Caco-2 (cell line): ENCODE results near the gene CCDC61. TPM values are rescaled to one million over a fixed set of nuclear protein-coding genes. Genes with fewer than 3 reads are reported as not detected.

Experiments
- BruUV-seq: library from RNA; stranded (reverse); fragments of 400-500 nt; replicated peaks from 2 replicates; lab custom pipeline; 2021; lab: Mats Ljungman, UMichigan
- CTCF ChIA-PET: fragments of 300-600 bp; sonication (Branson Sonifier 250); formaldehyde crosslinking; loops from one replicate; lab custom pipeline; 2022; ENCODE audit warnings: antibody characterized with exemption; lab: Charles Lee
- POLR2A ChIA-PET: fragments of 300-600 bp; sonication (Branson Sonifier 250); formaldehyde crosslinking; loops from one replicate; lab custom pipeline; 2022; ENCODE audit warnings: antibody characterized with exemption; lab: Charles Lee
- DNase-seq, 2 experiments: peaks; one replicate each; pipeline versions ENCODE4 v3.0.0 to v3.0.0-alpha.2; 2020 to 2022
- H3K27me3 ChIP-seq: replicated peaks from 2 replicates; pipeline ENCODE4 v1.6.0; 2011; ENCODE audit warnings: low read length; ENCODE audit not compliant: control insufficient read depth, insufficient read depth
- H3K36me3 ChIP-seq: 2 replicates; pipeline ENCODE4 v1.5.1; 2011; ENCODE audit warnings: low read length; ENCODE audit not compliant: control insufficient read depth, insufficient read depth
- H3K4me1 ChIP-seq: fragments of 250-450 bp; sonication (Bioruptor Pico); 2 replicates; pipeline ENCODE4 v1.5.1; 2020; ENCODE audit warnings: mild to moderate bottlenecking
- H3K4me3 ChIP-seq: 2 replicates; pipeline ENCODE4 v1.5.1; 2011; ENCODE audit warnings: low read depth, mild to moderate bottlenecking, control low read depth, low read length
- H3K9me3 ChIP-seq: fragments of 250-450 bp; sonication (Bioruptor Pico); 2 replicates; pipeline ENCODE4 v1.5.1; 2020; ENCODE audit warnings: mild to moderate bottlenecking, moderate library complexity
- H3K27ac Mint-ChIP-seq: one replicate; pipeline ENCODE4 v1.8.0; 2022; ENCODE audit warnings: mixed read lengths; ENCODE audit not compliant: unreplicated experiment
- H3K27me3 Mint-ChIP-seq: one replicate; pipeline ENCODE4 v1.8.0; 2022; ENCODE audit warnings: mixed read lengths; ENCODE audit not compliant: insufficient read depth, unreplicated experiment
- H3K36me3 Mint-ChIP-seq: one replicate; pipeline ENCODE4 v1.8.0; 2022; ENCODE audit warnings: mild to moderate bottlenecking, mixed read lengths; ENCODE audit not compliant: insufficient read depth, unreplicated experiment
- H3K4me1 Mint-ChIP-seq: one replicate; pipeline ENCODE4 v1.8.0; 2022; ENCODE audit warnings: low read depth, mixed read lengths; ENCODE audit not compliant: unreplicated experiment
- H3K4me3 Mint-ChIP-seq: one replicate; pipeline ENCODE4 v1.8.0; 2022; ENCODE audit warnings: mild to moderate bottlenecking, moderate library complexity, mixed read lengths; ENCODE audit not compliant: unreplicated experiment
- H3K9me3 Mint-ChIP-seq: one replicate; pipeline ENCODE4 v1.8.0; 2022; ENCODE audit warnings: mixed read lengths; ENCODE audit not compliant: unreplicated experiment
- intact Hi-C: fragments of 100-400 bp; cut with micrococcal nuclease; formaldehyde crosslinking; loops from one replicate; pipeline ENCODE4 v1.10.0; 2022; ENCODE audit not compliant: unreplicated experiment
- total RNA-seq: library from RNA; stranded (reverse); gene quantifications from 2 replicates; pipeline ENCODE4 v1.2.3, GENCODE V29; 2022
- TF ChIP-seq, protein P1 (sequence below), 2 experiments: fragments of 200-600 bp in 1 of 2; IDR thresholded peaks; 1 replicate in 1 of 2; 2 replicates in 1 of 2; pipeline versions ENCODE4 v1.5.1 to v1.8.0; 2011 to 2022; ENCODE audit warnings: antibody characterized with exemption in 1 of 2, control low read depth in 1 of 2, inconsistent platforms in 1 of 2, low read depth in 1 of 2, low read length in 1 of 2, mild to moderate bottlenecking in 1 of 2, moderate library complexity in 1 of 2; ENCODE audit not compliant: insufficient read depth in 1 of 2, severe bottlenecking in 1 of 2, unreplicated experiment in 1 of 2

The CCDC61 gene
- total RNA-seq, 1 experiment from 2014 or later, result 21.1 TPM

- H3K4me3 Mint-ChIP-seq, result no peak overlapping the region
- TF ChIP-seq, protein P1, sequence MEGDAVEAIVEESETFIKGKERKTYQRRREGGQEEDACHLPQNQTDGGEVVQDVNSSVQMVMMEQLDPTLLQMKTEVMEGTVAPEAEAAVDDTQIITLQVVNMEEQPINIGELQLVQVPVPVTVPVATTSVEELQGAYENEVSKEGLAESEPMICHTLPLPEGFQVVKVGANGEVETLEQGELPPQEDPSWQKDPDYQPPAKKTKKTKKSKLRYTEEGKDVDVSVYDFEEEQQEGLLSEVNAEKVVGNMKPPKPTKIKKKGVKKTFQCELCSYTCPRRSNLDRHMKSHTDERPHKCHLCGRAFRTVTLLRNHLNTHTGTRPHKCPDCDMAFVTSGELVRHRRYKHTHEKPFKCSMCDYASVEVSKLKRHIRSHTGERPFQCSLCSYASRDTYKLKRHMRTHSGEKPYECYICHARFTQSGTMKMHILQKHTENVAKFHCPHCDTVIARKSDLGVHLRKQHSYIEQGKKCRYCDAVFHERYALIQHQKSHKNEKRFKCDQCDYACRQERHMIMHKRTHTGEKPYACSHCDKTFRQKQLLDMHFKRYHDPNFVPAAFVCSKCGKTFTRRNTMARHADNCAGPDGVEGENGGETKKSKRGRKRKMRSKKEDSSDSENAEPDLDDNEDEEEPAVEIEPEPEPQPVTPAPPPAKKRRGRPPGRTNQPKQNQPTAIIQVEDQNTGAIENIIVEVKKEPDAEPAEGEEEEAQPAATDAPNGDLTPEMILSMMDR (IDR thresholded peaks at IDR 0.05; ENCODE audit: insufficient read depth in 1 of 2, low read depth in 1 of 2, low read length in 1 of 2, severe bottlenecking in 1 of 2, unreplicated experiment in 1 of 2), result no peak
- H3K9me3 Mint-ChIP-seq, result peaks cover 28% of the 10 kb centered on the region
- BruUV-seq, result no TSS peak
- peaks cover 6% of the 10 kb centered on the region; the same call in 1 of the 2 replicates for H3K9me3 ChIP-seq
- ChIA-PET CTCF (no interaction called here), POLR2A (no interaction called here)
- H3K36me3 Mint-ChIP-seq, result peaks cover 4% of the 10 kb centered on the region
- H3K4me3 ChIP-seq, result no peak overlapping the region
- H3K27me3 ChIP-seq, result no peaks in the 10 kb centered on the region
- H3K27ac Mint-ChIP-seq, result no peak overlapping the region
- no peaks in the 10 kb centered on the region for H3K27me3 Mint-ChIP-seq
- peaks cover 36% of the 10 kb centered on the region for H3K4me1 ChIP-seq
- intact Hi-C loops, result no loop called here
- H3K36me3 ChIP-seq, result no peaks in the 10 kb centered on the region; the same call in 1 of the 2 replicates
- H3K4me1 Mint-ChIP-seq, result peaks cover 37% of the 10 kb centered on the region
- DNase-seq, result no peak
Observed at GRCh38 chr19:46043519-46043918, 48.3 kb downstream of the CCDC61 start.

DNA sequence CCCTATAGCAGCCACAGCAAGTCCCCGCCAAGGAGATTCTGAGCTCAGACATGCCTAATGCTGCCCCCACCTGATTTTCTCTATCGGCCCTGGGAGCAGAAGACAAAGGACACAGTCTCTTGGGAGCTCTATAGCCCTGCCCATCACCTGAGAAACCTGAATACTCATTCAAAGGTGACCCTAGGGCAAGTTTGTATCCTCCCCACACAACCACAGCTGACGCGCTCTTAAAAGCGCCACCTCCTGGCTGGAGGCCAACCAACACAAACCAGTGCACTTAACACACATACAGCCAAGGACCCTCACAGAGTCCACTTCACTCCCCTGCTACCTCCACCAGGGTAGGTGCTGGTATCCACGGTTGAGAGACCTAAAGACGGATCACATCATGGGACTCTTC is 54.3 kb downstream of the CCDC61 start:
- TF ChIP-seq, protein P1 (IDR thresholded peaks at IDR 0.05; ENCODE audit: insufficient read depth in 1 of 2, low read depth in 1 of 2, low read length in 1 of 2, severe bottlenecking in 1 of 2, unreplicated experiment in 1 of 2), result peak; percentile 27 to 31
- Mint-ChIP-seq H3K27ac (no peak overlapping the region), H3K36me3 (no peaks in the 10 kb centered on the region), H3K4me1 (no peaks in the 10 kb centered on the region), H3K9me3 (peaks cover 28% of the 10 kb centered on the region), H3K27me3 (no peaks in the 10 kb centered on the region), H3K4me3 (no peak overlapping the region)
- ChIA-PET POLR2A (no interaction called here), CTCF (interaction anchor here (1.0 to 1.2 kb wide), 2 partner anchors 21 to 28 kb away, joined by 3 to 5 read pairs; no protein-coding TSS in a partner anchor)
- Histone ChIP-seq H3K4me1 (no peaks in the 10 kb centered on the region), H3K36me3 (no peaks in the 10 kb centered on the region), H3K4me3 (no peak overlapping the region), H3K9me3 (no peaks in the 10 kb centered on the region), H3K27me3 (no peaks in the 10 kb centered on the region)
- intact Hi-C loops, result no loop called here
- BruUV-seq, result no TSS peak
- peak in 1 of 2 experiments; percentile 38 for DNase-seq

DNA sequence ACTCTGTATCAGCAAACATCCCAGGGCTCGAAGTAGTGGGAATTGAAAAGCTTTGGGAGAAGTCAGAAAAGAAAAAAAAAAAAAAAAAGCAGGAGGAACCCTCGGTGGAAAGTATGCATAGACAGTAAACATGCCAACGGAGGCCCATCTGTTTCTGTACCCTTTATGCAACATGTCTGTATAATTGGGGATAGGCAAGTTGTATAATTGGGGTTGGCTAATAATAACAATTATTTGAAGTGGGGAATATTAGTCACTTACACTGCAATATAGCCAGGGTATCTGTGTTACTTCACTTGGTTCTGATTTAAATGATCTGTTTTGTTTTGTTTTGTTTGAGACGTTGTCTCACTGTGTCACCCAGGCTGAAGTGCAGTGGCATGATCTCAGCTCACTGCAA is 57.6 kb downstream of the CCDC61 start:
- Histone ChIP-seq H3K27me3 (no peaks in the 10 kb centered on the region), H3K4me1 (no peaks in the 10 kb centered on the region), H3K9me3 (no peaks in the 10 kb centered on the region), H3K36me3 (no peaks in the 10 kb centered on the region), H3K4me3 (no peak overlapping the region)
- BruUV-seq, result no TSS peak
- CTCF ChIA-PET, result interaction anchor here (0.6 kb wide), 1 partner anchor 77 kb away, joined by 4 read pairs; no protein-coding TSS in a partner anchor
- Mint-ChIP-seq H3K4me1 (no peaks in the 10 kb centered on the region), H3K9me3 (no peaks in the 10 kb centered on the region), H3K27me3 (no peaks in the 10 kb centered on the region), H3K4me3 (no peak overlapping the region), H3K27ac (no peak overlapping the region), H3K36me3 (no peaks in the 10 kb centered on the region)
- intact Hi-C loops, result no loop called here
- TF ChIP-seq, protein P1 (IDR thresholded peaks at IDR 0.05; ENCODE audit: insufficient read depth in 1 of 2, low read depth in 1 of 2, low read length in 1 of 2, severe bottlenecking in 1 of 2, unreplicated experiment in 1 of 2), result no peak
- DNase-seq, result no peak
- POLR2A ChIA-PET, result interaction anchor here (0.7 kb wide), 1 partner anchor 12 kb away, joined by 3 read pairs; no protein-coding TSS in a partner anchor
